Measurements from ENCODE around the gene BTBD19. TPM values are rescaled to one million over a fixed set of nuclear protein-coding genes. Genes with fewer than 3 reads are reported as not detected.

The BTBD19 gene
- total RNA-seq, 2 experiments from 2014 or later, result 0.44 to 2.0 TPM

- no TSS peak for BruUV-seq (replicated peaks)
- TF ChIP-seq CTCF (conservative IDR thresholded peaks at IDR 0.05; ENCODE audit: low read length), result no peak
- no peak for TF ChIP-seq EZH2phosphoT487 (IDR thresholded peaks at IDR 0.05; ENCODE audit: borderline replicate concordance, low read depth, low read length)
- no peak overlapping the region for H2AFZ ChIP-seq (ENCODE audit: low read length)
- intact Hi-C loops (cut with micrococcal nuclease; ENCODE audit: unreplicated experiment), result no loop called here
- H3K36me3 ChIP-seq (ENCODE audit: insufficient read depth, low read length), result peaks cover 15% of the 10 kb centered on the region
- no peak overlapping the region for H3K4me3 ChIP-seq (ENCODE audit: low read depth, low read length, poor library complexity, severe bottlenecking)
- H3K9me3 ChIP-seq (ENCODE audit: low read length), result no peaks in the 10 kb centered on the region
- H3K27ac ChIP-seq (ENCODE audit: low read depth, low read length, poor library complexity, severe bottlenecking), result no peak overlapping the region
- H3K9me2 ChIP-seq (ENCODE audit: insufficient read depth, low read length), result no peaks in the 10 kb centered on the region
- no peak for DNase-seq (ENCODE audit: low spot score)
- ChIA-PET CTCF (ENCODE audit: unreplicated experiment) (no interaction called here), POLR2A (interaction anchor here (0.9 kb wide), 1 partner anchor 10 kb away, joined by 3 read pairs; no protein-coding TSS in a partner anchor)
- H4K20me1 ChIP-seq (ENCODE audit: insufficient read depth, low read length), result no peaks in the 10 kb centered on the region
- H3K79me2 ChIP-seq (ENCODE audit: insufficient read depth, low read depth, low read length), result no peaks in the 10 kb centered on the region
- H3K4me1 ChIP-seq (ENCODE audit: insufficient read depth, low read length, poor library complexity, severe bottlenecking), result peaks cover 42% of the 10 kb centered on the region
- no peak overlapping the region for H3K4me2 ChIP-seq (ENCODE audit: low read length)
Observed at GRCh38 chr1:44803062-44803311, 5.3 kb upstream of the BTBD19 start.

GRCh38 chr1:44803312-44804095 lies 4.8 kb upstream of the BTBD19 start:
- intact Hi-C loops (cut with micrococcal nuclease; ENCODE audit: unreplicated experiment), result no loop called here
- H3K4me2 ChIP-seq (ENCODE audit: low read length), result no peak overlapping the region
- H3K9me3 ChIP-seq (ENCODE audit: low read length), result no peaks in the 10 kb centered on the region
- no peak overlapping the region for H3K4me3 ChIP-seq (ENCODE audit: low read depth, low read length, poor library complexity, severe bottlenecking)
- H3K36me3 ChIP-seq (ENCODE audit: insufficient read depth, low read length), result peaks cover 15% of the 10 kb centered on the region
- TF ChIP-seq CTCF (conservative IDR thresholded peaks at IDR 0.05; ENCODE audit: low read length) (no peak), EZH2phosphoT487 (IDR thresholded peaks at IDR 0.05; ENCODE audit: borderline replicate concordance, low read depth, low read length) (no peak)
- no TSS peak for BruUV-seq (replicated peaks)
- no peak for DNase-seq (ENCODE audit: low spot score)
- no peak overlapping the region for H3K27ac ChIP-seq (ENCODE audit: low read depth, low read length, poor library complexity, severe bottlenecking)
- CTCF ChIA-PET (ENCODE audit: unreplicated experiment), result no interaction called here
- no peak overlapping the region for H2AFZ ChIP-seq (ENCODE audit: low read length)
- H3K79me2 ChIP-seq (ENCODE audit: insufficient read depth, low read depth, low read length), result no peaks in the 10 kb centered on the region
- POLR2A ChIA-PET, result interaction anchor here (1.1 kb wide), 1 partner anchor 62 kb away, joined by 3 read pairs; no protein-coding TSS in a partner anchor
- no peaks in the 10 kb centered on the region for H3K9me2 ChIP-seq (ENCODE audit: insufficient read depth, low read length)
- H3K4me1 ChIP-seq (ENCODE audit: insufficient read depth, low read length, poor library complexity, severe bottlenecking), result peaks cover 47% of the 10 kb centered on the region
- H4K20me1 ChIP-seq (ENCODE audit: insufficient read depth, low read length), result no peaks in the 10 kb centered on the region

GRCh38 chr1:44805311-44806024 lies 2.9 kb upstream of the BTBD19 start:
- ChIA-PET POLR2A (interaction anchor here (0.6 kb wide), 1 partner anchor 498 kb away, joined by 4 read pairs; no protein-coding TSS in a partner anchor), CTCF (ENCODE audit: unreplicated experiment) (no interaction called here)
- intact Hi-C loops (cut with micrococcal nuclease; ENCODE audit: unreplicated experiment), result no loop called here
- Histone ChIP-seq H3K79me2 (ENCODE audit: insufficient read depth, low read depth, low read length) (no peaks in the 10 kb centered on the region), H3K9me2 (ENCODE audit: insufficient read depth, low read length) (no peaks in the 10 kb centered on the region), H3K4me2 (ENCODE audit: low read length) (no peak overlapping the region), H3K9me3 (ENCODE audit: low read length) (no peaks in the 10 kb centered on the region), H2AFZ (ENCODE audit: low read length) (no peak overlapping the region), H3K4me3 (ENCODE audit: low read depth, low read length, poor library complexity, severe bottlenecking) (no peak overlapping the region), H3K4me1 (ENCODE audit: insufficient read depth, low read length, poor library complexity, severe bottlenecking) (peaks cover 57% of the 10 kb centered on the region), H3K27ac (ENCODE audit: low read depth, low read length, poor library complexity, severe bottlenecking) (no peak overlapping the region), H3K36me3 (ENCODE audit: insufficient read depth, low read length) (peaks cover 15% of the 10 kb centered on the region), H4K20me1 (ENCODE audit: insufficient read depth, low read length) (no peaks in the 10 kb centered on the region)
- BruUV-seq (replicated peaks), result no TSS peak
- TF ChIP-seq EZH2phosphoT487 (IDR thresholded peaks at IDR 0.05; ENCODE audit: borderline replicate concordance, low read depth, low read length), result no peak
- peak; percentile 38; the same call in 1 of the 2 replicates for TF ChIP-seq CTCF (conservative IDR thresholded peaks at IDR 0.05; ENCODE audit: low read length)
- DNase-seq (ENCODE audit: low spot score), result no peak
